GM20431 (cell line): ENCODE results near the gene WASF2.

Source experiments
- in situ Hi-C: fragments of 300-500 bp; cut with MseI, MboI; formaldehyde crosslinking; loops from one replicate; pipeline ENCODE4 v1.15.0; 2020; ENCODE audit warnings: low sequenced_read_pairs; ENCODE audit not compliant: unreplicated experiment

Gene WASF2

DNA sequence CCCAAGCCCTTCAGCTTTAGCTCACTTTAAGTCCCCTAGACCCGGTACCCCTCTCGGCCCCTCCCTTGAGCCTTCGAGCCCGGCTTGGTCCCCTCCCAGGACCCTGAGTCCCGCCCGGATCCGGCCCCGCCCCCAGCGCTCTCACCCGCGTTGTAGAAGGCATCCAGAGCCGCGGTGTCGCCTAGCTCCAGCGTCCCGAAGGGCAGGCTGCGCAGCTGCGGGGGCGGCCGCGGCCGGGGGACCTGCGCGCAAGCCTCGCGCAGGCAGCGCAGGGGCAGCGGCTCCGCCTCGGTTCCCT, 123.9 kb downstream of the WASF2 start:
- in situ Hi-C loops, result no loop called here

DNA sequence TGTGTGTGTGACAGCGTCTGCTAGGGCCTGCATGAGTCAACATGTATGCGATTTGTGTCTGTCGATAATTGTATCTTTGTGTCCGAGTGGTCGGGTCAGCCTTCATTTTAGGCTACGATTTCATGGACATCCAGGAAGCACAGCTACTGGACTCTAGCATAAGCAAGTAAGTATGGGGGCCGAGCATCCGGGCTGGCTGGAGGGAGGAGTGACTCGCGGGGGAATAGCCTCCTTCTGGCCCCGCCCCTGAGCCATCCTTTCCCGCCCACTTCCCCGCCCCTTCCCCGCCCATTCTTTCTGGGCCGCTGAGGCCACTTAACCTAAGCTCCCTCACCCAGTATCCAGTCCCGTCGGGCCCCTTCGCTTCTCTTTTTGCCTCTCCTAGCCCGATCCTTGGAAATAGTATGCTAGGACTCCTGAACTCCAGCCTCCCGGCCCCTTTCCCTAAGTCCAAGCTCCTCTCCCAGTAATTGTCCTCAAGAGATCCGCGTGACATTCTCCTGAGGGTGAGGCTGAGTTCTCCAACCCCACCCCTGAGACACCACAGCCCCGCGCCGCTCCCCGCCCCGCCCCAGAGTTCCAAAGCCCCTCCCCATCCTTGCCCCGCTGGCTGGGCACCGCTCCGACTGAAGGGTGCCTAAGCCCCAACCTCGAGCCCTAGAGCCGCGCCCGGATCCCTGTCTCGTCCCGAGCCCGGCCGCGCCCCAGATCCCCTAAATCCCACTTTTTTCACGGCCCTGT, 124.4 kb downstream of the WASF2 start:
- in situ Hi-C loops, result no loop called here

DNA sequence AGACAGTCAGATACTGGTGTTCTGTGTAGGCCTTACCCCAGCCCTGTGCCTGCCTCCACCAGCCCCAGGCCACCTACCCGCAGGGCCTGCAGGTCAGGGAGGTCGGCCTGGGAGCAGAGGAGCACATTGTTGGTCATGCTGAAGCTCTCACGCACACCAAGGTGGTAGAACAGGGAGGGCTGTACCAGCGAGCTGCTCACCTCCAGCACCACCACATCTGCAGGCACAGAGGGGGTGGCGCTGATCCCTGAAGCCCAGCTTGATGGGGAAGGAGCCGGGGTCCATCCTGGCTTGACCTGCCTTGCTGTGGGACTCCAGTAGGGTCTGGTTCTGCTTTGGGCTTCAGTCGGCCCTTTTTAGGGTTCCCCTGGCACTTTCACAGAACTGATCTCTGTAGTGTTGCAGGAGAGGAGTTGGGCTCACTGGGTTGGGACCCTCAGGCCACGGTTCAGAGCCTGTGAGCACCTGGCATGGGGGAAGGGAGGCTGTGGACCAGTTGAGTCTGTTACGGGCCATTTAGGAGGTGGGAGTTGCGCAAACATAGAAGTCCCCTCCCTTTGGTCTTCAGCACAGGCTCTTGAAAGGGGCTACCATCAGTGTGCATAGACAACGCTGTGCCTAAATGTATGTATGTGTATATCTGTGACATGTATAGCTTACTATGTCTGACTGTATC, 125.1 kb downstream of the WASF2 start:
- in situ Hi-C loops, result no loop called here

DNA sequence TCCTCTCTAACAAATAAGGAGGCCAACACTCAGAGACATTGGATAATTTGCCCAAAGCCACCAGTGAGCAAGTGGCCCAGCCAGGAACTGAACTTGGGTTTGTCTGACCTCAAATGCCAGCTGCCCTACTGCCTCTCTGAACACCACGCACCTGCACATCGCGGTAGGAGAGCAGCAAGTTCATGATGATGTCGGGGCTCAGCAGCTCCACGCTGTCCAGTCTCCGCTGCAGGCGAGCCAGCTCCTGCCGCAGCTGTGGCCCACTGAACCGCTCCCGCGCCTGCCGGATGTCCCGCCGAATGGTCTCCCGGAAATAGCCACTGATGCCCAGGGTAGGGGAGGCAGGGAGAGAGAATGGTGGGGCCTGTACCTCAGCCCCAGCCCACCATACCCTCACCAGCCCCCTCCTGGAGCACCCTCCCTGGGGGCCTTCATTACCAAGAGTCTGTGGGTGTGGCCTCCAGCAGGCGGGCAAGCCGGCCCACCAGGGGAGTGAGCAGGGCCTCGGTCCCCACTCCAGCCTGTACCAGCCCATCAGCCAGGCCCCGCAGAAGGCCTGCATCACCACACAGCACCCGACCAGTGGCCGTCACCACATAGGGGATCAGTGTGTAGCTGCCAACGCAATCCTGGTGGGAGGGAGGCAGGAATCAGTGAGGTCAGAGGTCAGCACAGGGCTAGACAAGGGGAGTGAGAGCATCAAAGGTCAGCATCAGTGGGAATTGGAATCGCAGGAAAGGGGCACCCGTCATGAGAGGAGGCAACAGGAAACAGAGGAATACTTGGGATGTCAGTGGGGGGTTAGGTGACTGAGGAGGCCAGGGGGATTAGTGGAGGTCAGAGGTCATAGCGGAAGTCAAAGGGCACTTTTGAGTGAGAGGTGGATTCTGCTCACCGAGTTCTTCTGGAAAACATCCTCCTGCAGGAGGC, 125.9 kb downstream of the WASF2 start:
- in situ Hi-C loops, result no loop called here

- in situ Hi-C loops, result no loop called here
Observed at GRCh38 chr1:27361553-27361952, 128.4 kb downstream of the WASF2 start.

DNA sequence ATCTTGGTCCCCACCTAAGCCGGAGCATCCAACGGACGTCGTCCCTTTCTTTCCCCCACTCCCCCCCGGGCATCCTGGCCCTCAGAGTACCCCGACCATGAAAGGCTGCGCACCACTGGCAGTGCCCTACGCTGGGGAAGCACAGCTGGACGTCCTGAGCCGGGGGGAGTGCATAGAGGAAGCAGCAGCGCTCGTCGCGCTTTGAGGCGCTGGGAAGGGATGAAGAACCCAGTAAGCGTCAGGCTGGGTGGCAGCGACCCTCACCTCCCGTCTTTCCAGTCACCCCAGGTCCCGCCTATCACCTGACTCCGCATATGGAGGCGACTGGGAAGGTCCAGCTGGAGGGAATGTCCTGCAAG, 128.9 kb downstream of the WASF2 start:
- in situ Hi-C loops, result no loop called here

DNA sequence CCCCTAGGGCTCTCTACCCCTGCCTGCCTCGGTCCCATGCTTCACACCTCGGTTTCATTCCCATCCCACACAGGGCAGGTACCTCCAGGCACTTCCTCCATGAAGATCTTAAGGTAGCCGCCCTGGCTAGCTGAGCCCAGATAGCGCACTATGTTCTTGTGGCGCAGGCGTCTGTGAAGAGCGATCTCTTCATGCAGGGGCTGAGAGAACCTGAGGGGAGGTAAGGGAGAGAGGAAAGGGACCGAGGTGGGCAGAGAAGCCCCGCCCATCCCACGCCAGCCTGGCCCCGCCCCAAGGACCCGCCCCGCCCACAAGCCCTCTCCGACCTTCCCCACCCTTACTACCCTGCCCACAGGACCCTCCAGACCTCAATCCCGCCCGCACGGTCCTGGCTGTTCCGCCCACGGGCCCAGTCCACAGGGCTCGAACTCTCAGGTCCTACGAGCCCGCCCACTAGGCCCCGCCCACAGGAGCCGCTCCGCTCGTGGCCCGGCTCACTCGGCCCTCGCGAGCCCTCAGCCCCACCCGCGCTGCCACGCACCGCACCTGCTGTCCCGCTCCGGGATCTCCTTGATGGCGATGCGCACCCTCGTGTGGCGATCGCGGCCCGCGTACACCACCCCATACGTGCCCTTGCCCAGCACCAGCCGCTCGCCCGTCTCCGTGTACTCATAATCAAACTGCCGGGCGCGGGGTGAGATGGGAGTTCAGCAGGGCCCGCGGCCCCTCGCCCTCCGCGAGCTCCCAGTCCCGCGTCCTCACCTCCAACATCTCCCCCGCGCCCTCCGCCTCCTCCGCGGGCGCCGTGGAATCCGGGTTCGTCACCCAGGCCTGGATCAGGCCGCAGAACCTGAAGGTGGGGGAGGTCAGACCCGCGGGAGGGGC, 129.6 kb downstream of the WASF2 start:
- in situ Hi-C loops, result no loop called here

- in situ Hi-C loops, result no loop called here
Observed at GRCh38 chr1:27359822-27360158, 130.2 kb downstream of the WASF2 start.

DNA sequence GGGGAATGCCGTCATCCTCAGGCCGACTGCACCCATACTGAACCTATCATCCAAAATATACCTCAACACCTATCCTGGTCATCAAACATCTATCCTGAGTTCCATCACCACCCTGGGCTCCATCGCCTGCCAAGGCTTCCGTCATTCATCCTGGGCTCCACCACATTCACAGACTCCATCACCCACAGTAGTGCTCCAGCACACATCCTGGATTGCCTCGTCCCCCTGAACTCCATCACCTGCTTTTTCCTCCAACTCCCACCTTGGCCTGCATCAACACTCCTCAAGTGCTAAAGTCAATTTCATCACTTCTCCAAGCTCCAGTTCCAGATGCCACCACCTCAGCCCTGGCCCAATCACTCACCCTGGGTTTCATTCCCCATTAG, 131.0 kb downstream of the WASF2 start:
- in situ Hi-C loops, result no loop called here

DNA sequence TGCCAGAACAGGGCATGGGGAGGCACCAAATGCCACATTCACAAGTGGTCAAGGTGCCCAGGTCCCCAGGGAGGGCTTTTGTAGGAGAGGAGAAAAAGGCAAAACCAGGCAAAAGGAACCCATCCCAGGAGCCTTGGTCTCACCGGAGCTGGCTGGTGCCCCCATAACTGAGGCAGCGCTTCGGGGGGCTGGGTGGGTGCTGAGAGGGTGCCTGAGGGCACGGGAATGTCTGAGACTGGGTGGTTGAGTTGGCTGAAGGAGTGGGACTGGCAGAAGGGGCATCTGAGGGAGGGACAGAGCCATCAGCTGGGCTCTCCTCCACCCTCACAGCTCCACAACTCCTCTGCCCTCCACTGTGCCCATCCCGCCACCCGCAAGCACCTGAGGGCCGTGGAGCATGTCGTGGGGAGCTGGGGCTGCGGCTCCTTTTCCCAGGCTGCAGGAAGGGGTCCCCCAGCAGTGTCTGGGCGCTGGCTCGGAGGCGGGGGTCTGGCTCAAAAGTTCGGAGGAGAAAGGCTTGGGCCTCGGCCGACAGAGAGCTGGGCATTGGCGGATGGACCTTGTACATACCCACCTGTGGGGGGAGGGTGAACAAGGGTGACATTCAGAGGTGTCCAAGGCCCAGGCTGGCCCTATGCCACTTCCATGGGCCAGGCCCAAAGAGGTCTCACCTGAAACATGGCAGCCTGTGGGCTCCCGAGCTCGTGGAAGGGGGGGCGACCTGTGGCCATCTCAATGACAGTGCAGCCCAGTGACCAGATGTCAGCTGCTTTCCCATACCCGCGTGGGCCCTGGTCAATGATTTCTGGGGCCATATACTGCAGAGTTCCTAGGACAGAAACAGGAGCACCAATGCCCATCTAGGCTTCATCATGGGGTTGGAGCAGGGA, 131.7 kb downstream of the WASF2 start:
- in situ Hi-C loops, result no loop called here

- in situ Hi-C loops, result no loop called here
Observed at GRCh38 chr1:27357281-27358037, 132.5 kb downstream of the WASF2 start.

DNA sequence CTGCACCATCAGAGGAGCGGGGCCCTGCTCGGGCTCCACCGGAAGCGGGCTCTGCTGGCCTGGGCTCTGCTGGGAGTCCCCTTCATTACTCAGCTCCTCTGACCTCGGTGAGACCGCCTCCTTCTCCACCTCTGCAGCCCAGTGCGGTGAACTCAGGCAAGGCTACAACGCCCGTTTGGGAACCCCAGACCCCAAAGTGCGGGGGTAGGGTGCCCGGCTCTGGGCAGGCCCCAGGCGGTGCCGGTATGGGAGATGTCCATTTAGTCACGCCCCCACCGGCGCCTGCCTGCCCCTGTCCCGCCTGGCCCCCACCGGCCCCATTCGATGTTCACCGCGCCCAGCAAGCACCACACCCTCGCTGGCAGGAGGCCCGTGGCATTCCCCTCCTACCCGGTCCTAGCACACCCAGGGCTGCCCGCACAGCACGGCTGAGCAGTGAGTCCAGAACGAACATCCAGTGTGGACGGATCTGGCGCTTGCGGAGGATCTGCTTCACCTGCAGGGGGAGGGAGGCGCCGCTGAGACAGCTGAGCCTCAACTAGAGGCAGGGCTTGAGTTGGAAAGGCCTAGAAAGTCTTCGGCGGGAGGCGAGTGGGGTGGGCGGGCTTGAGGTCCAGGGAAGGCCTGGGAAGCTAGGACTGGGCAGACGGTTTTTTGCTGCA, 133.2 kb downstream of the WASF2 start:
- in situ Hi-C loops, result no loop called here

- in situ Hi-C loops, result no loop called here
Observed at GRCh38 chr1:27356277-27356618, 133.7 kb downstream of the WASF2 start.

DNA sequence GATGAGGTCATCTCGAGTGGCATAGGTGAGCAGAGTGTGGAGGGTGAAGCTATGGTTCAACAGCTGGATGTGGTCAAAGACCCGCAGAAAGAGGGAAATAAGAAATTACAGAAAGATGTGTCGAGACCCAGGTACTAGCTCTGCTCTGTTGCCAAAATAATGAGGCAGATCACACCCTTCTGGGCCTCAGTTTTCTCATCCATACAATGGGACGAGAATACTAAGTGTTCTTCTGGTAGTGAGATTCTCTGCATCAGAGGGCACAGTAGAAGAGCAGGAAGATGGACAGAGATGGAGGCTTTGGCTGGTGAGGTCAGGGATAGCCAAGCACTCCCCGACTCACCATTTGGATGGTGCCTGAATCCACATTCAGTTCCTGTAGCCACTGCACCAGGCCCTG, 134.3 kb downstream of the WASF2 start:
- in situ Hi-C loops, result no loop called here
